Hepatocyte (in vitro differentiated cells): Measurements from ENCODE around the gene TMPO.
"Not testable (repeated sequence)": the region's sequence is repeated elsewhere in the genome, so short reads cannot be mapped to it uniquely, and the experiment has no call there.

Source experiments
- EZH2 ChIP-seq: fragments of 200-600 bp; sonication (generic); IDR thresholded peaks from 2 replicates; pipeline ENCODE4 v1.6.1; 2016; ENCODE audit warnings: antibody characterized with exemption, mild to moderate bottlenecking, borderline replicate concordance
- EZH2phosphoT487 ChIP-seq: fragments of 200-600 bp; sonication (generic); IDR thresholded peaks from one replicate; pipeline ENCODE4 v1.6.1; 2018; ENCODE audit warnings: antibody characterized with exemption, mild to moderate bottlenecking, low read depth, moderate library complexity; ENCODE audit not compliant: unreplicated experiment, severe bottlenecking
- TF ChIP-seq, protein P1 (sequence below): fragments of 200-600 bp; sonication (generic); IDR thresholded peaks from 2 replicates; pipeline ENCODE4 v1.5.1; 2016; ENCODE audit warnings: antibody characterized with exemption, mild to moderate bottlenecking; ENCODE audit not compliant: poor library complexity

DNA sequence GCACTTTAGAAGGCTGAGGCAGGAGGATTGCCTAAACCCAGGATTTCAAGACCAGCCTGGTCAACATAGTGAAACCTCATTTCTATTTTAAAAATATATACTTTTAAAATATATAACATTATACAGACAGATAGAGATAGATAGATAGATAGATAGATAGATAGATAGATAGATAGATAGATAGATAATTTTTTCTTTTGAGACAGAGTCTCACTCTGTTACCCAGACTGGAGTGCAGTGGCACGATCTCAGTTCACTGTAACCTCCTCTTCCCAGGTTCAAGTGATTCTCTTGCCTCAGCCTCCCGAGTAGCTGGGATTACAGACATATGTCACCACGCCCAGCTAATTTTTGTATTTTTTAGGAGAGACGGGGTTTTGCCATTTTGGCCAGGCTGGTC lies 42.7 kb downstream of the TMPO start:
- TF ChIP-seq, protein P1, sequence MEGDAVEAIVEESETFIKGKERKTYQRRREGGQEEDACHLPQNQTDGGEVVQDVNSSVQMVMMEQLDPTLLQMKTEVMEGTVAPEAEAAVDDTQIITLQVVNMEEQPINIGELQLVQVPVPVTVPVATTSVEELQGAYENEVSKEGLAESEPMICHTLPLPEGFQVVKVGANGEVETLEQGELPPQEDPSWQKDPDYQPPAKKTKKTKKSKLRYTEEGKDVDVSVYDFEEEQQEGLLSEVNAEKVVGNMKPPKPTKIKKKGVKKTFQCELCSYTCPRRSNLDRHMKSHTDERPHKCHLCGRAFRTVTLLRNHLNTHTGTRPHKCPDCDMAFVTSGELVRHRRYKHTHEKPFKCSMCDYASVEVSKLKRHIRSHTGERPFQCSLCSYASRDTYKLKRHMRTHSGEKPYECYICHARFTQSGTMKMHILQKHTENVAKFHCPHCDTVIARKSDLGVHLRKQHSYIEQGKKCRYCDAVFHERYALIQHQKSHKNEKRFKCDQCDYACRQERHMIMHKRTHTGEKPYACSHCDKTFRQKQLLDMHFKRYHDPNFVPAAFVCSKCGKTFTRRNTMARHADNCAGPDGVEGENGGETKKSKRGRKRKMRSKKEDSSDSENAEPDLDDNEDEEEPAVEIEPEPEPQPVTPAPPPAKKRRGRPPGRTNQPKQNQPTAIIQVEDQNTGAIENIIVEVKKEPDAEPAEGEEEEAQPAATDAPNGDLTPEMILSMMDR: not testable (repeated sequence)
- TF ChIP-seq EZH2, EZH2phosphoT487: not testable (repeated sequence)
